HepG2 (cell line): Measurements from ENCODE around the gene LRR1. TPM values are rescaled to one million over a fixed set of nuclear protein-coding genes. Genes with fewer than 3 reads are reported as not detected.

ENCODE experiments used
- MBD4 ChIP-seq: IDR thresholded peaks from 2 replicates; pipeline ENCODE4 v1.6.1; 2012; ENCODE audit warnings: low read length, inconsistent platforms, borderline replicate concordance
- MLLT10 ChIP-seq: sonication (generic); formaldehyde crosslinking; IDR thresholded peaks from 2 replicates; pipeline ENCODE4 v1.4.0; 2020; ENCODE audit warnings: missing genetic modification reagents
- NCOA1 ChIP-seq: sonication (generic); formaldehyde crosslinking; IDR thresholded peaks from 2 replicates; pipeline ENCODE4 v1.9.0; 2021; ENCODE audit warnings: missing genetic modification reagents
- SMAD1 ChIP-seq: sonication (generic); formaldehyde crosslinking; IDR thresholded peaks from 2 replicates; pipeline ENCODE4 v1.4.0; 2020; ENCODE audit warnings: missing genetic modification reagents, low read depth, mild to moderate bottlenecking, borderline replicate concordance
- SUZ12 ChIP-seq: fragments of 150-350 bp; IDR thresholded peaks from 2 replicates; pipeline ENCODE4 v1.6.1; 2014; ENCODE audit warnings: low read depth, low read length
- ZNF709 ChIP-seq: sonication (generic); formaldehyde crosslinking; IDR thresholded peaks from 2 replicates; pipeline ENCODE4 v1.5.0; 2020; ENCODE audit warnings: mild to moderate bottlenecking, missing genetic modification reagents
- polyA plus RNA-seq, 8 experiments: library from polyadenylated mRNA; depleted of rRNA in 3 of 8; stranded (reverse) in 7 of 8; unstranded in 1 of 8; fragments of >200 nt; fragmentation: Illumina TruSeq in 4 of 8; extraction: Trizol in 4 of 8; gene quantifications; 2 replicates each; pipeline versions ENCODE4 v1.2.1 to v1.2.3, GENCODE V29; 2011 to 2016; ENCODE audit warnings: low read depth in 4 of 8, missing spikeins in 1 of 8, mixed read lengths in 1 of 8; ENCODE audit not compliant: insufficient read depth in 1 of 8
- total RNA-seq, 5 experiments: library from RNA; depleted of rRNA; stranded (reverse); fragments of >200 nt; fragmentation: Illumina TruSeq; extraction: Trizol; gene quantifications; 2 replicates each; pipeline ENCODE4 v1.2.3, GENCODE V29; 2016; ENCODE audit warnings: low read depth in 1 of 5
- TF ChIP-seq, protein P1 (sequence below): sonication (generic); IDR thresholded peaks from 2 replicates; pipeline ENCODE4 v1.6.1; 2016; ENCODE audit warnings: low read depth, borderline replicate concordance
- TF ChIP-seq, protein P2 (sequence below): sonication (generic); formaldehyde crosslinking; IDR thresholded peaks from 2 replicates; pipeline ENCODE4 v1.4.0; 2020; ENCODE audit warnings: missing genetic modification reagents
- TF ChIP-seq, protein P3 (sequence below): sonication (generic); formaldehyde crosslinking; IDR thresholded peaks from 2 replicates; pipeline ENCODE4 v1.4.0; 2020; ENCODE audit warnings: missing genetic modification reagents
- TF ChIP-seq, protein P4 (sequence below): sonication (generic); formaldehyde crosslinking; IDR thresholded peaks from 2 replicates; pipeline ENCODE4 v1.8.1; 2023; ENCODE audit warnings: missing genetic modification reagents, inconsistent platforms, borderline replicate concordance
- TF ChIP-seq, protein P5 (sequence below): sonication (generic); formaldehyde crosslinking; IDR thresholded peaks from 2 replicates; pipeline ENCODE4 v1.8.1; 2022; ENCODE audit warnings: low read depth, mild to moderate bottlenecking, missing genetic modification reagents
- TF ChIP-seq, protein P6 (sequence below): sonication (generic); formaldehyde crosslinking; IDR thresholded peaks from 2 replicates; pipeline ENCODE4 v1.5.1; 2020; ENCODE audit warnings: missing genetic modification reagents, mild to moderate bottlenecking, borderline replicate concordance

LRR1 gene
- total and polyA plus RNA-seq, 2 of the 13 experiments (the other 11 are each of a cell fraction or from before 2014, with no cell fraction given) = 7.0 to 36.2 TPM

DNA sequence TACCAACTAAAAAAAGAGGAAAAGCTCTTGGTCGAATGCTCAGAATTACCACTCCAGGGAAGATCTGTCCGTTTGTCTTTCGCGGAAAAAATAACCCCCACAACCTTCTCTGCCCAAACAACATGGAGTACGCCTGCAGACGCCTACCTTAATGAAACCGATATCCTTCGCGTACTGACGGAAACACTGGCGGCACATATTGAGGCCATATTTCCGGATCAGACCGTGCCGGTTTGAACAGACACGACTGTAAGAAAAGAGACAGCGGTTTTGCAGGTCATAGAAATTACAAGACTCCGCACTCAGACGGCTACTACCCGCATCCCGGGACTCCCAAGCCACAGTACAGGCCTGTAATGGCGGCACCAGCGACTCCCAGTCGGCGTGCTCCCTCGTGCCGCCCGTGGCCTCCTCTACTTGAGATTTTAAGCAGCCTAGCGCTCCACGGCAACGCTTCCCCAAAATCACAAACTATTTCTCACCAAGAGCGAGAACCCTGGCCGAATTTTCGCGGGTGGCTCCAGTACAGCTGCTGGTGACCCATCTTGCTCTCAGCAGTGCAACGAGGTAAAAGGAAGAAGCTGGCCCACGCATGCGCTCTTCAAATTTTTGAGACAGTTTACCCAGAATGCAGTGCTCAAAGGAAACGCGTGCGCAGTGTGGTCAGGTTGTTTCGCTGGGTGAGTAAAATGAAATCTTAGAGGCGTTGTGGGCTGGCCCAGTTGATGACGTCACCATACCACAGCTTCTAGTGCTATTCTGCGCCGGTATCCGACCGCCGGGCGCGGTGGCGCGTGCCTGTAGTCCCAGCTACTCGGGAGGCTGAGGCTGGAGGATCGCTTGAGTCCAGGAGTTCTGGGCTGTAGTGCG lies 12.7 kb upstream of the LRR1 start, which contains the start of gene RPS29 (continued):
- TF ChIP-seq, protein P1, sequence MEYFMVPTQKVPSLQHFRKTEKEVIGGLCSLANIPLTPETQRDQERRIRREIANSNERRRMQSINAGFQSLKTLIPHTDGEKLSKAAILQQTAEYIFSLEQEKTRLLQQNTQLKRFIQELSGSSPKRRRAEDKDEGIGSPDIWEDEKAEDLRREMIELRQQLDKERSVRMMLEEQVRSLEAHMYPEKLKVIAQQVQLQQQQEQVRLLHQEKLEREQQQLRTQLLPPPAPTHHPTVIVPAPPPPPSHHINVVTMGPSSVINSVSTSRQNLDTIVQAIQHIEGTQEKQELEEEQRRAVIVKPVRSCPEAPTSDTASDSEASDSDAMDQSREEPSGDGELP = no peak
- TF ChIP-seq, protein P2, sequence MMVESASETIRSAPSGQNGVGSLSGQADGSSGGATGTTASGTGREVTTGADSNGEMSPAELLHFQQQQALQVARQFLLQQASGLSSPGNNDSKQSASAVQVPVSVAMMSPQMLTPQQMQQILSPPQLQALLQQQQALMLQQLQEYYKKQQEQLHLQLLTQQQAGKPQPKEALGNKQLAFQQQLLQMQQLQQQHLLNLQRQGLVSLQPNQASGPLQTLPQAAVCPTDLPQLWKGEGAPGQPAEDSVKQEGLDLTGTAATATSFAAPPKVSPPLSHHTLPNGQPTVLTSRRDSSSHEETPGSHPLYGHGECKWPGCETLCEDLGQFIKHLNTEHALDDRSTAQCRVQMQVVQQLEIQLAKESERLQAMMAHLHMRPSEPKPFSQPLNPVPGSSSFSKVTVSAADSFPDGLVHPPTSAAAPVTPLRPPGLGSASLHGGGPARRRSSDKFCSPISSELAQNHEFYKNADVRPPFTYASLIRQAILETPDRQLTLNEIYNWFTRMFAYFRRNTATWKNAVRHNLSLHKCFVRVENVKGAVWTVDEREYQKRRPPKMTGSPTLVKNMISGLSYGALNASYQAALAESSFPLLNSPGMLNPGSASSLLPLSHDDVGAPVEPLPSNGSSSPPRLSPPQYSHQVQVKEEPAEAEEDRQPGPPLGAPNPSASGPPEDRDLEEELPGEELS = peak; percentile 57; the same call in 1 of the 2 replicates
- TF ChIP-seq MLLT10 (no peak), SUZ12 (peak; percentile 40), MBD4 (no peak), NCOA1 (no peak), ZNF709 (CRISPR knock-in tag) (no peak; the same call in 1 of the 2 replicates), SMAD1 (CRISPR knock-in tag) (no peak)
- TF ChIP-seq, protein P3, sequence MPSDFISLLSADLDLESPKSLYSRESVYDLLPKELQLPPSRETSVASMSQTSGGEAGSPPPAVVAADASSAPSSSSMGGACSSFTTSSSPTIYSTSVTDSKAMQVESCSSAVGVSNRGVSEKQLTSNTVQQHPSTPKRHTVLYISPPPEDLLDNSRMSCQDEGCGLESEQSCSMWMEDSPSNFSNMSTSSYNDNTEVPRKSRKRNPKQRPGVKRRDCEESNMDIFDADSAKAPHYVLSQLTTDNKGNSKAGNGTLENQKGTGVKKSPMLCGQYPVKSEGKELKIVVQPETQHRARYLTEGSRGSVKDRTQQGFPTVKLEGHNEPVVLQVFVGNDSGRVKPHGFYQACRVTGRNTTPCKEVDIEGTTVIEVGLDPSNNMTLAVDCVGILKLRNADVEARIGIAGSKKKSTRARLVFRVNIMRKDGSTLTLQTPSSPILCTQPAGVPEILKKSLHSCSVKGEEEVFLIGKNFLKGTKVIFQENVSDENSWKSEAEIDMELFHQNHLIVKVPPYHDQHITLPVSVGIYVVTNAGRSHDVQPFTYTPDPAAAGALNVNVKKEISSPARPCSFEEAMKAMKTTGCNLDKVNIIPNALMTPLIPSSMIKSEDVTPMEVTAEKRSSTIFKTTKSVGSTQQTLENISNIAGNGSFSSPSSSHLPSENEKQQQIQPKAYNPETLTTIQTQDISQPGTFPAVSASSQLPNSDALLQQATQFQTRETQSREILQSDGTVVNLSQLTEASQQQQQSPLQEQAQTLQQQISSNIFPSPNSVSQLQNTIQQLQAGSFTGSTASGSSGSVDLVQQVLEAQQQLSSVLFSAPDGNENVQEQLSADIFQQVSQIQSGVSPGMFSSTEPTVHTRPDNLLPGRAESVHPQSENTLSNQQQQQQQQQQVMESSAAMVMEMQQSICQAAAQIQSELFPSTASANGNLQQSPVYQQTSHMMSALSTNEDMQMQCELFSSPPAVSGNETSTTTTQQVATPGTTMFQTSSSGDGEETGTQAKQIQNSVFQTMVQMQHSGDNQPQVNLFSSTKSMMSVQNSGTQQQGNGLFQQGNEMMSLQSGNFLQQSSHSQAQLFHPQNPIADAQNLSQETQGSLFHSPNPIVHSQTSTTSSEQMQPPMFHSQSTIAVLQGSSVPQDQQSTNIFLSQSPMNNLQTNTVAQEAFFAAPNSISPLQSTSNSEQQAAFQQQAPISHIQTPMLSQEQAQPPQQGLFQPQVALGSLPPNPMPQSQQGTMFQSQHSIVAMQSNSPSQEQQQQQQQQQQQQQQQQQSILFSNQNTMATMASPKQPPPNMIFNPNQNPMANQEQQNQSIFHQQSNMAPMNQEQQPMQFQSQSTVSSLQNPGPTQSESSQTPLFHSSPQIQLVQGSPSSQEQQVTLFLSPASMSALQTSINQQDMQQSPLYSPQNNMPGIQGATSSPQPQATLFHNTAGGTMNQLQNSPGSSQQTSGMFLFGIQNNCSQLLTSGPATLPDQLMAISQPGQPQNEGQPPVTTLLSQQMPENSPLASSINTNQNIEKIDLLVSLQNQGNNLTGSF (CRISPR knock-in tag) = no peak
- TF ChIP-seq, protein P4, sequence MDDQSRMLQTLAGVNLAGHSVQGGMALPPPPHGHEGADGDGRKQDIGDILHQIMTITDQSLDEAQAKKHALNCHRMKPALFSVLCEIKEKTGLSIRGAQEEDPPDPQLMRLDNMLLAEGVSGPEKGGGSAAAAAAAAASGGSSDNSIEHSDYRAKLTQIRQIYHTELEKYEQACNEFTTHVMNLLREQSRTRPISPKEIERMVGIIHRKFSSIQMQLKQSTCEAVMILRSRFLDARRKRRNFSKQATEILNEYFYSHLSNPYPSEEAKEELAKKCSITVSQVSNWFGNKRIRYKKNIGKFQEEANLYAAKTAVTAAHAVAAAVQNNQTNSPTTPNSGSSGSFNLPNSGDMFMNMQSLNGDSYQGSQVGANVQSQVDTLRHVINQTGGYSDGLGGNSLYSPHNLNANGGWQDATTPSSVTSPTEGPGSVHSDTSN = 0 out of 2 replicates have a peak, but pooled peaks have one; percentile 64
- TF ChIP-seq, protein P5, sequence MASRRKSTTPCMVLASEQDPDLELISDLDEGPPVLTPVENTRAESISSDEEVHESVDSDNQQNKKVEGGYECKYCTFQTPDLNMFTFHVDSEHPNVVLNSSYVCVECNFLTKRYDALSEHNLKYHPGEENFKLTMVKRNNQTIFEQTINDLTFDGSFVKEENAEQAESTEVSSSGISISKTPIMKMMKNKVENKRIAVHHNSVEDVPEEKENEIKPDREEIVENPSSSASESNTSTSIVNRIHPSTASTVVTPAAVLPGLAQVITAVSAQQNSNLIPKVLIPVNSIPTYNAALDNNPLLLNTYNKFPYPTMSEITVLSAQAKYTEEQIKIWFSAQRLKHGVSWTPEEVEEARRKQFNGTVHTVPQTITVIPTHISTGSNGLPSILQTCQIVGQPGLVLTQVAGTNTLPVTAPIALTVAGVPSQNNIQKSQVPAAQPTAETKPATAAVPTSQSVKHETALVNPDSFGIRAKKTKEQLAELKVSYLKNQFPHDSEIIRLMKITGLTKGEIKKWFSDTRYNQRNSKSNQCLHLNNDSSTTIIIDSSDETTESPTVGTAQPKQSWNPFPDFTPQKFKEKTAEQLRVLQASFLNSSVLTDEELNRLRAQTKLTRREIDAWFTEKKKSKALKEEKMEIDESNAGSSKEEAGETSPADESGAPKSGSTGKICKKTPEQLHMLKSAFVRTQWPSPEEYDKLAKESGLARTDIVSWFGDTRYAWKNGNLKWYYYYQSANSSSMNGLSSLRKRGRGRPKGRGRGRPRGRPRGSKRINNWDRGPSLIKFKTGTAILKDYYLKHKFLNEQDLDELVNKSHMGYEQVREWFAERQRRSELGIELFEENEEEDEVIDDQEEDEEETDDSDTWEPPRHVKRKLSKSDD = peak; percentile 79; the same call in 1 of the 2 replicates
- TF ChIP-seq, protein P6, sequence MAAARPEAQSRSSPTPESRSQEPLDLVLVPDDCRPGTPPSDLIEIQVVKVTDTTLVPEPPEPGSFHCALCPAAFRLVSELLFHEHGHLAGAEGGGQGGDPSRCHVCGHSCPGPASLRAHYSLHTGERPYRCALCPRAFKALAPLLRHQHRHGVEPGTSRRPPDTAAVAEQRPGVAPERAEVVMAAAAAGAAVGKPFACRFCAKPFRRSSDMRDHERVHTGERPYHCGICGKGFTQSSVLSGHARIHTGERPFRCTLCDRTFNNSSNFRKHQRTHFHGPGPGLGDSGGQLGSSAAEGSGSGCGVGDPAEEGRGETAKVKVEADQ (CRISPR knock-in tag) = no peak
